Liver (tissue), 3 donors: ENCODE measurements around the gene AMER2.

Source experiments
- ATF3 ChIP-seq: IDR thresholded peaks from 2 replicates; pipeline ENCODE4 v1.6.1; 2016; ENCODE audit warnings: antibody characterized with exemption
- CTCF ChIP-seq: fragments of 150-350 bp; IDR thresholded peaks from 2 replicates; pipeline ENCODE4 v1.5.1; 2017; ENCODE audit warnings: improper control_type of control experiment, low read depth, low read length; ENCODE audit not compliant: missing input control
- GABPA ChIP-seq, 2 donors: IDR thresholded peaks in 1 of 2; conservative IDR thresholded peaks in 1 of 2; 2 replicates each; pipeline ENCODE4 v1.6.1; 2016; ENCODE audit warnings: antibody characterized with exemption in 2 of 2, mild to moderate bottlenecking in 1 of 2, moderate library complexity in 1 of 2
- HNF4G ChIP-seq: IDR thresholded peaks from 2 replicates; pipeline ENCODE4 v1.6.1; 2016; ENCODE audit warnings: antibody characterized with exemption
- JUND ChIP-seq, 2 donors: IDR thresholded peaks; 2 replicates each; pipeline ENCODE4 v1.6.1; 2016; ENCODE audit warnings: antibody characterized with exemption in 2 of 2
- MAX ChIP-seq: IDR thresholded peaks from 2 replicates; pipeline ENCODE4 v1.6.1; 2016; ENCODE audit warnings: antibody characterized with exemption
- NR2F2 ChIP-seq: IDR thresholded peaks from 2 replicates; pipeline ENCODE4 v1.6.1; 2016; ENCODE audit warnings: antibody characterized with exemption
- REST ChIP-seq: IDR thresholded peaks from 2 replicates; pipeline ENCODE4 v1.6.1; 2016; ENCODE audit warnings: antibody characterized with exemption, mild to moderate bottlenecking
- RXRA ChIP-seq, 2 donors: IDR thresholded peaks; 2 replicates each; pipeline ENCODE4 v1.6.1; 2017 to 2018; ENCODE audit warnings: antibody characterized with exemption in 2 of 2, mild to moderate bottlenecking in 1 of 2
- SP1 ChIP-seq: IDR thresholded peaks from 2 replicates; pipeline ENCODE4 v1.6.1; 2018; ENCODE audit warnings: antibody characterized with exemption, mild to moderate bottlenecking
- TAF1 ChIP-seq: conservative IDR thresholded peaks from 2 replicates; pipeline ENCODE4 v1.6.1; 2016; ENCODE audit warnings: antibody characterized with exemption, mild to moderate bottlenecking
- YY1 ChIP-seq: IDR thresholded peaks from 2 replicates; pipeline ENCODE4 v1.6.1; 2016; ENCODE audit warnings: antibody characterized with exemption, mild to moderate bottlenecking
- ZBTB33 ChIP-seq: IDR thresholded peaks from 2 replicates; pipeline ENCODE4 v1.6.1; 2016; ENCODE audit warnings: antibody characterized with exemption
- donor health status: healthy.
- donor health status: healthy.

- no peak for TF ChIP-seq SP1
- no peak for TF ChIP-seq CTCF
- TF ChIP-seq REST, result no peak
- no peak for TF ChIP-seq YY1
- TF ChIP-seq ATF3, result no peak
- no peak for TF ChIP-seq MAX
- no peak for TF ChIP-seq NR2F2
- no peak for TF ChIP-seq GABPA (IDR thresholded peaks at IDR 0.05 in 1 of 2, conservative IDR thresholded peaks at IDR 0.05 in 1 of 2)
- no peak for TF ChIP-seq TAF1
- no peak for TF ChIP-seq ZBTB33
- TF ChIP-seq RXRA (IDR thresholded peaks at IDR 0.05), result no peak
- no peak for TF ChIP-seq JUND (IDR thresholded peaks at IDR 0.05)
- TF ChIP-seq HNF4G, result no peak
Measured at GRCh38 chr13:25213715-25214114, 41.6 kb upstream of the AMER2 start.
